ENCODE data around the gene NEK7.
"Not testable (repeated sequence)": the region's sequence is repeated elsewhere in the genome, so short reads cannot be mapped to it uniquely, and the experiment has no call there.

NEK7 gene

GRCh38 chr1:198290089-198290683 lies 133.4 kb downstream of the NEK7 start:
- no peak for DNase-seq (ENCODE audit: low read depth in 2 of 2)

DNA sequence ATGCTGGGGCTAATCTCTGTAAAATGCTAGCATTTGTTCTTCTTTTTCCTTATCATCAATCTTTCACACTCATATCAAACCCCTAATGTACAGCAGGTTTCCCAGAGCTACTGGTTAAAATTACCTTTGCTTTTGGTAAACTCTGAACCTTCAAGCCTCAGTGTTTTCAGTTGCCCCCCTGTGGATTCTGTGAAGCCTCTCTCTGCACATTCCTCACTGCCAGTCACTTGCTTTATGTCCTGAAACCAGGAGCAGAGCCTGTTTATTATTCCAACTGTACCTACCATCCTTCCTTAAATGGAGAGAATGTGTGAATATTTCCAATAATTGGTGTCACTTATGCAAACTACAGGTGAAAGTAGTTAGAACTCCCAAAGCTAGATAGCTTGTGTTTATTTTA lies 134.2 kb downstream of the NEK7 start:
- DNase-seq (ENCODE audit: low read depth in 2 of 2): no peak

DNA sequence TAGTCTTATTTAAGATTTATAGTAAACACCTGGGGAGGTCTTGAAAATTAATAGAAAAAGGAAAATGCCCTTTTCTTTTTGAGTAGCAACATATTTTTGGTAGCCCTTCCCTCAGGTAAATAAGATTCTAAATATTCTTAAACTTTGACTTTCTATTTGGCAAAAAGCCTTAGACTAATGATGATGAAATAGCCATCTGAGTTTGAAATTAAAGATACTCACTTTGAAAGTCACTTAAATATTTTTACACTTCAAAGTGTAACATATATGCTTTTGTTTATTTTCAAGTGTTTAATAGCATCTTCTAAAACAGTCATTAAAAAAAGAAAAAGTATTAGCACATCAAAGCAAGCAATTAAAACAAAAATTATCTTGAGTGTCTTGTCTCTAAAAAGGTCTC lies 135.1 kb downstream of the NEK7 start:
- no peak for DNase-seq (ENCODE audit: low read depth in 2 of 2)

- no peak for DNase-seq (ENCODE audit: low read depth in 2 of 2)
Observed at GRCh38 chr1:198295225-198295624, 138.4 kb downstream of the NEK7 start.

DNA sequence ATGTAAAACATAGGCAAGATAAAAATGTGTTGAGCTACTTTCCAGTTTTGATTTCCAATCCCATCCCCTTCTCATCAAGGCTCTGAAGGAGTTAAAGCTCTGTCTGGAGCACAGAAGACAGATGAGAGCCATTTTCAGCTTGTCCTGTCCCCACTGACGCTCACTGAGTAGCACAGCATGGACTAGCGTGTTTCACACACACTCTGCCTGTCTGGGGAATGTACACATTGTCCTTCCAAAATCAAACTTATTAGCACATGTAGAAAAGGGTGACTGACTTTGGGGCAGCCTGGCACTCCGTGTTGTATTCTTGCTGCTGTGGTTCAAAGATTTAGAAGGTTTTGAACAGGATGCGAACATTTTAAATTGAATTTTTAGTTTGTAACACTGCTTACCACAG lies 139.2 kb downstream of the NEK7 start:
- no peak for DNase-seq (ENCODE audit: low read depth in 2 of 2)

GRCh38 chr1:198297281-198297680 lies 140.5 kb downstream of the NEK7 start:
- DNase-seq (ENCODE audit: low read depth in 2 of 2): no peak

DNA sequence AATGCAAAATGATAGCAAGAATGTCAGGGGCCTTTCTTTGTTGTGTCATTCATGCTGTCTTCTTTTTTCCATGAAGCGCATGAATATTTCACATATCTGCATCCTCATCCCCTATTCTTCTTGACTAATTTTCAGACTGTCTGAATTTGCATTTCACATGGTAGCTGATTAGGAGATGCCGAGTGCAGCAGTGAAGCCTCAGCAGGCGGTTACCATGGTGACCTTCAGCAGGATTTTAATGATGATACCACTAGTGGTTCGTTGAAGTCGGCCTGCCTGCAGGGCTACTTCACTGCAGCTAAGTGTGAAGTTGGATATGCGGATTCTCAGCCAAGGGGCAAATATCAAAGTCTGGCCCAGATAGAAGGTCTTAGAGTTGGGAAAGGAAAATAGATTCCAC lies 141.8 kb downstream of the NEK7 start:
- DNase-seq (ENCODE audit: low read depth in 2 of 2): no peak

DNA sequence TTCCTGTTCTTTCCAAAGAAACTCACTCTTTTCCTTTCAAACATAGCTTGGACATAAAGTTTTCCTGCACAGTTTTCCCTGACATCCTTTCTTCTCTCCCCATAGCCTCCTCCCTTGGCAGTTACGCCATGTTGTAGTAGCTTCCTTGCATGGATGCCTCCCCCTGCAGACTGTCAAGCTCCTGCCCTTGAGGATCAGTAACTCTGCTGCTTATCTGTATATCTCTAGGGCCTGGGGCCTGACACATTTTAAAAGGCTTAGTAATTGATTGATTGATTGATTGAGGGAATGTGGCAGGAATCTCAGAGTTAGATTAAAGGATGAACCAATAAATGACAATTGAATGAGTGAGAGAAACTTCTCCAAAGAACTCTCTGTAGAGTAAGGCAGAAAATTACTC lies 143.7 kb downstream of the NEK7 start:
- DNase-seq (ENCODE audit: low read depth in 2 of 2): no peak

DNA sequence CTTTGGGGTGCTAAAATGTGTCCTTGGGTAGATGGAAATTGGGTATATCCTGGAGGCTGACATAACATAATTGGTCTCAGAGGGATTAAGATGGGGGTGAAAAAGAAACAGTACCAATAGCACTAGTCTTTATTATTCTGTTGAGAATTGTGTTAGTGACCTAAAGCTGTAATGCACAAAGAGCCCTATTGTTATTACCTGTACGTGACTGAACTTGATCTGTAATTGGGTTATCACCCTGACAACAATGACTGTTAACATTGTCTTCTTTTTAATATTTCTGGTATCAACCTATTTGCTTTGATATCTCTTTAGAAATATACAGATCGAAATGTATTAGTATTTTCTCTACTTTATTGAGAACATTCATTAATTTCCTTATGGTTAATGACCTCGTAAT lies 147.6 kb downstream of the NEK7 start:
- DNase-seq (ENCODE audit: low read depth in 2 of 2): no peak

GRCh38 chr1:198314817-198315216 lies 158.0 kb downstream of the NEK7 start:
- DNase-seq (ENCODE audit: low read depth in 2 of 2): not testable (repeated sequence)

- DNase-seq (ENCODE audit: low read depth in 2 of 2): not testable (repeated sequence)
Observed at GRCh38 chr1:198315331-198315730, 158.5 kb downstream of the NEK7 start.

- DNase-seq (ENCODE audit: low read depth in 2 of 2): no peak
Observed at GRCh38 chr1:198316546-198317100, 159.8 kb downstream of the NEK7 start.

GRCh38 chr1:198318085-198318484 lies 161.3 kb downstream of the NEK7 start:
- no peak for DNase-seq (ENCODE audit: low read depth in 2 of 2)

DNA sequence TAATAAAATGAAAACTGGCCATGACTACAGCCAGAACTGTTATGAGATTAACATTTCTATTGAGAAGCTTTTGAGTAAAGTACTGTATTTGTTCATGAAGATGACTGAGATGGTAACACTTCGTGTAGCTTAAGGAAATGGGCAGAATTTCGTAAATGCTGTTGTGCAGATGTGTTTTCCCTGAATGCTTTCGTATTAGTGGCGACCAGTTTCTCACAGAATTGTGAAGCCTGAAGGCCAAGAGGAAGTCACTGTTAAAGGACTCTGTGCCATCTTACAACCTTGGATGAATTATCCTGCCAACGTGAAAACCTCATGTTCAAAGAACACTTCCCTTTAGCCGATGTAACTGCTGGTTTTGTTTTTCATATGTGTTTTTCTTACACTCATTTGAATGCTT lies 164.0 kb downstream of the NEK7 start:
- DNase-seq (ENCODE audit: low read depth in 2 of 2): no peak

GRCh38 chr1:198326232-198326631 lies 169.4 kb downstream of the NEK7 start:
- no peak for DNase-seq (ENCODE audit: low read depth in 2 of 2)

DNA sequence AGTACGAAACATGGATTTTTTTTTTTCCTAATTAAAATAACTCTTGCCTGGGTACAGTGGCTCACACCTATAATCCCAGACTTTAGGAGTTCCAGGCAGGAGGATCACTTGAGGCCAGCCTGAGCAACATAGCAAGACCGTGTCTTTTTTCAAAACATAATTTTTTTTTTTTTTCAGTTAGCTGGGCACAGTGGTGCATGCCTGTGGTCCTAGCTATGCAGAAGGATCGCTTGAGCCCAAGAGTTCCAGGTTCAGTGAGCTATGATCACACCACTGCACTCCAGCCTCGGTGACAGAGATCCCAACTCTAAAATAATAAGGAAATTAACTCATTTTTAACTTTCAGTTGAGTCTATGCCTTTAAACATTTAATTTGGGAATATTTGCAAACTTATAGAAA lies 170.1 kb downstream of the NEK7 start:
- no peak for DNase-seq (ENCODE audit: low read depth in 2 of 2)

GRCh38 chr1:198328458-198329032 lies 171.7 kb downstream of the NEK7 start:
- DNase-seq (ENCODE audit: low read depth in 2 of 2): no peak

DNA sequence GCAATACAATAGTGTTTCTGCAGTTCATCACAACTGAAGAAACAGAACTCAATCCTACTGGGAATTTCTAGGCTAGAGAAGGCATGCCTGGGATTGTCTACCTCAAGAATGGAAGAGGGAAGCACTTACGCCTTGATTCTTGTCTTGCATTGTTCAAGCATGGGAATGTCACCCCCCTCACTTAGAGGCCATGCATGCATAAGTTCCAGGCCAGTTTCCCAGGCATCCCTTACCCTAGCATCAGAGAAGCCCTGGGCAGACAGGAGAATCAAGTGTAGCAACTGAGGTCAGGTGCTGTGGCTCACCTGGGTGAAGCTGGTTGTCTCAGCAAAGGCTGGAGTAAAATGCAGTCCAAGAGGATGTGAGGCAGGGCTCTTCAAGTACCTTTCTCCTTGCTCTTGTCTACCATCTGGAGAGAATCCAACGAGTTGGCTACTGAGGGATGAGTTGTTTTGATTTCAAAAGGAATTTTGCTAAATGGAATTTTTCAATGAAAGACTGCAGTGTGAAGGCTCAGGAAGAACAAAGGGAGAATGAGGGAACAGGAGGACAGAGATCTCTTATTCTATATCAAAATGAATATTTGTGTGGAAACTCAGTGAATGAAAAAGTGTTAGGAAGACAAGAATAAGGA lies 174.3 kb downstream of the NEK7 start:
- DNase-seq (ENCODE audit: low read depth in 2 of 2): no peak

- no peak for DNase-seq (ENCODE audit: low read depth in 2 of 2)
Observed at GRCh38 chr1:198333744-198334143, 176.9 kb downstream of the NEK7 start.

GRCh38 chr1:198335663-198336062 lies 178.9 kb downstream of the NEK7 start:
- no peak for DNase-seq (ENCODE audit: low read depth in 2 of 2)

- DNase-seq (ENCODE audit: low read depth in 2 of 2): no peak
Observed at GRCh38 chr1:198337886-198338285, 181.1 kb downstream of the NEK7 start.

- DNase-seq (ENCODE audit: low read depth in 2 of 2): no peak
Observed at GRCh38 chr1:198340139-198340538, 183.3 kb downstream of the NEK7 start.

GRCh38 chr1:198346178-198346577 lies 189.4 kb downstream of the NEK7 start:
- no peak for DNase-seq (ENCODE audit: low read depth in 2 of 2)
